ENCODE measurements around the gene PPM1J. TPM values are rescaled to one million over a fixed set of nuclear protein-coding genes. Genes with fewer than 3 reads are reported as not detected.

PPM1J gene
- total RNA-seq, 2 experiments from 2014 or later: 1.7 to 2.8 TPM

DNA sequence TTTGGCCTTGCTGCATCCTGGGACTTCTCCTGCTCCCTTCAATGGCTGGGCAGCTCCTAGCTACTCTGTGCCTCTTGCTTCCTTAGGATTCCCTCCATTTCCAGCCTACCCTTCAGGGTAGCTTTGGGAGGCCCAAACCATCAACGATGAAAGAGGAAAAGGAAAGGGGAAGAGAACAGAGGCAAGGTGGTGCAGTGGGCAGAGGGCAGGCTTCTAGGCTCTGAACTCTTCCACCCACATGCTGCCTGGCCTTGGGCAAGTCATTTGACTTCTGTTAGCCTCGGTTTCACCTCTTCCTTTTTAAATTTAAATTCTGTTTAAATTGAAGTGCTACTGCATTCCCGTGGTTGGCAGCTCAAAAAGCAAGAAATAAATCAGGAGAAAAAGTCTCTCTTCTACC lies 5.7 kb upstream of the PPM1J start:
- intact Hi-C loops (cut with micrococcal nuclease): no loop called here
- ChIA-PET POLR2A (no interaction called here), CTCF (interaction anchor here (1.5 to 11.3 kb wide), 5 partner anchors 9 to 353 kb away, joined by 5 to 302 read pairs (median 41); partner anchors contain the start of genes LRIG2 and RHOC)
- Mint-ChIP-seq H3K9me3 (no peaks in the 10 kb centered on the region), H3K4me3 (no peak overlapping the region), H3K27me3 (peaks cover 12% of the 10 kb centered on the region), H3K27ac (no peak overlapping the region), H3K4me1 (ENCODE audit: low read depth) (peaks cover 23% of the 10 kb centered on the region), H3K36me3 (ENCODE audit: low read depth) (no peaks in the 10 kb centered on the region)
- TF ChIP-seq, protein P1, sequence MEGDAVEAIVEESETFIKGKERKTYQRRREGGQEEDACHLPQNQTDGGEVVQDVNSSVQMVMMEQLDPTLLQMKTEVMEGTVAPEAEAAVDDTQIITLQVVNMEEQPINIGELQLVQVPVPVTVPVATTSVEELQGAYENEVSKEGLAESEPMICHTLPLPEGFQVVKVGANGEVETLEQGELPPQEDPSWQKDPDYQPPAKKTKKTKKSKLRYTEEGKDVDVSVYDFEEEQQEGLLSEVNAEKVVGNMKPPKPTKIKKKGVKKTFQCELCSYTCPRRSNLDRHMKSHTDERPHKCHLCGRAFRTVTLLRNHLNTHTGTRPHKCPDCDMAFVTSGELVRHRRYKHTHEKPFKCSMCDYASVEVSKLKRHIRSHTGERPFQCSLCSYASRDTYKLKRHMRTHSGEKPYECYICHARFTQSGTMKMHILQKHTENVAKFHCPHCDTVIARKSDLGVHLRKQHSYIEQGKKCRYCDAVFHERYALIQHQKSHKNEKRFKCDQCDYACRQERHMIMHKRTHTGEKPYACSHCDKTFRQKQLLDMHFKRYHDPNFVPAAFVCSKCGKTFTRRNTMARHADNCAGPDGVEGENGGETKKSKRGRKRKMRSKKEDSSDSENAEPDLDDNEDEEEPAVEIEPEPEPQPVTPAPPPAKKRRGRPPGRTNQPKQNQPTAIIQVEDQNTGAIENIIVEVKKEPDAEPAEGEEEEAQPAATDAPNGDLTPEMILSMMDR (IDR thresholded peaks at IDR 0.05): no peak
- DNase-seq (no peak), ATAC-seq (no peak)

GRCh38 chr1:112719706-112720105 lies 4.6 kb upstream of the PPM1J start:
- ChIA-PET POLR2A (no interaction called here), CTCF (interaction anchor here (0.8 to 11.3 kb wide), 12 partner anchors 10 to 354 kb away, joined by 3 to 302 read pairs (median 8); partner anchors contain the start of genes LRIG2 and RHOC)
- Mint-ChIP-seq H3K36me3 (ENCODE audit: low read depth) (no peaks in the 10 kb centered on the region), H3K27me3 (peaks cover 12% of the 10 kb centered on the region), H3K9me3 (no peaks in the 10 kb centered on the region), H3K4me3 (no peak overlapping the region), H3K27ac (no peak overlapping the region), H3K4me1 (ENCODE audit: low read depth) (peaks cover 25% of the 10 kb centered on the region)
- DNase-seq (no peak), ATAC-seq (no peak)
- TF ChIP-seq, protein P1 (IDR thresholded peaks at IDR 0.05): no peak
- intact Hi-C loops (cut with micrococcal nuclease): loop anchor here (5.0 kb wide), 1 partner anchor 353 kb away; the partner anchor contains the start of gene LRIG2

GRCh38 chr1:112718691-112719418 lies 3.7 kb upstream of the PPM1J start:
- Mint-ChIP-seq H3K36me3 (ENCODE audit: low read depth) (no peaks in the 10 kb centered on the region), H3K27me3 (peaks cover 19% of the 10 kb centered on the region), H3K27ac (no peak overlapping the region), H3K4me1 (ENCODE audit: low read depth) (peaks cover 28% of the 10 kb centered on the region), H3K4me3 (no peak overlapping the region), H3K9me3 (no peaks in the 10 kb centered on the region)
- TF ChIP-seq, protein P1 (IDR thresholded peaks at IDR 0.05): peak; percentile 92
- peak; percentile 22 for ATAC-seq
- intact Hi-C loops (cut with micrococcal nuclease): loop anchor here (5.0 kb wide), 1 partner anchor 353 kb away; the partner anchor contains the start of gene LRIG2
- peak; percentile 81 for DNase-seq
- ChIA-PET CTCF (interaction anchor here (0.6 to 11.3 kb wide), 33 partner anchors 8 to 732 kb away, joined by 3 to 302 read pairs (median 4); partner anchors contain the start of genes LRIG2 and RHOC), POLR2A (no interaction called here)

DNA sequence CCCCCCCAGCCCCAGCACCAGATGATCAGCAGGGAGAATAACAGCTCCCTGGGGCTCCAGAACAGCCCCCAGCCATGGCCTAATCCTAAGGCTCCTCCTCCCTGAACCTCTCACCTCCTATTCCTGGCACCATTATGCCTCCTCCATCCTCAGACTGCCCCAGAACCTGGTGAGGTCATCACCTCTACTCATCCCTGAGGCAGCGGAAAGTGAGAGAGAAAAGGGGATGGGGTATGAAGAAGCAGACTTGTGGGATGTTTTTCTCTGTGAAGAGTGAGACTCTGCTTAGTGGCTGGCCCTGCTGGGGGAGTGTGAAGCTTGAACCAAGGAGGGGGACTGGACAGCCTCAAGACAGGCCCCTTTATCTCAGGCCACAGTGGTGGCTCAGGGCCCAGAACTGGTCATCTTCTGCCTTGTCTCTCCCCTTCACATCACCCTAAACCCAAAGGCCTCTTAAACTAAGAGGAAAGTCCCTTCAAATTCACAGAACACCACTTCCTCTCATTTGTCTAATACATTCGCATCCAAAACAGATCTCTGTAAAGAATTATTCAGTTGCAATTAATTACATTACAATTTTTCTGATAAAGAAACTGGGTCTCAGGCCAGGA lies 2.2 kb upstream of the PPM1J start:
- ChIA-PET CTCF (interaction anchor here (0.6 to 11.3 kb wide), 16 partner anchors 8 to 356 kb away, joined by 3 to 302 read pairs (median 12); partner anchors contain the start of genes LRIG2, MOV10 and RHOC), POLR2A (interaction anchor here (1.5 kb wide), 1 partner anchor 9 kb away, joined by 4 read pairs; no protein-coding TSS in a partner anchor)
- intact Hi-C loops (cut with micrococcal nuclease): loop anchor here (5.0 kb wide), 1 partner anchor 355 kb away; the partner anchor contains the start of gene LRIG2
- Mint-ChIP-seq H3K27ac (no peak overlapping the region), H3K27me3 (peaks cover 25% of the 10 kb centered on the region), H3K4me1 (ENCODE audit: low read depth) (peaks cover 19% of the 10 kb centered on the region), H3K36me3 (ENCODE audit: low read depth) (no peaks in the 10 kb centered on the region), H3K4me3 (no peak overlapping the region), H3K9me3 (no peaks in the 10 kb centered on the region)
- TF ChIP-seq, protein P1 (IDR thresholded peaks at IDR 0.05): no peak
- ATAC-seq (no peak), DNase-seq (no peak)
